ENCODE data around the gene RBP2.
"Not testable (repeated sequence)": the region's sequence is repeated elsewhere in the genome, so short reads cannot be mapped to it uniquely, and the experiment has no call there.

Gene RBP2

GRCh38 chr3:139440639-139441556 is 35.4 kb downstream of the RBP2 start:
- no peak for DNase-seq

- no peak for DNase-seq
These were observed 37.0 kb downstream of the RBP2 start for GRCh38 chr3:139439278-139439677.

DNA sequence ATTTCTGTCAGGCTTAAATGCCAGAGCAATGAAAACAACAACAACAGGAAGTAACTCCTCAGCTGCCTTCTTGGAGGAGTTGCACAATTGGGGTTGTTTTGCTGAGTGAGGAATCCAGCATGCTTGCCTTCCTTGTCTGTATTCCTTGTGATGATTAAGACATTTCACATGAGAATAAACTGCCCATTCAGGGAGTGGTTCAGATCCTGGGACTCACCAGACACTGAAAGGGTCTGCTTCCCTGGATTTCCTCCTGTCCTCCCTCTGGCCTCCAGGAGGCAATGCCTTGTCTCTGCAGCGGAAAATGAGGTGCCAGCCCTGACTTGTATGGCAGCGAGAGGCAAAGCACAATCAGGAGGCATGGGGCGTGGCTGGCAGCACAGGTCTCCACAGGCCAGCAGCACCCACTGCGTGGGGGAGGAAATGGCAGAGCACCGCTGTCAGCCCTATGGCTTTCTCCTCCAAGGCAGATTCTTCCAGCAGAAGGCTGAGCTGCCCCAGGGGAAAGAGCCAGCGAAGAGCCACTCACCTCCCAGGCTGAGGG is 41.5 kb downstream of the RBP2 start:
- no peak for DNase-seq

DNA sequence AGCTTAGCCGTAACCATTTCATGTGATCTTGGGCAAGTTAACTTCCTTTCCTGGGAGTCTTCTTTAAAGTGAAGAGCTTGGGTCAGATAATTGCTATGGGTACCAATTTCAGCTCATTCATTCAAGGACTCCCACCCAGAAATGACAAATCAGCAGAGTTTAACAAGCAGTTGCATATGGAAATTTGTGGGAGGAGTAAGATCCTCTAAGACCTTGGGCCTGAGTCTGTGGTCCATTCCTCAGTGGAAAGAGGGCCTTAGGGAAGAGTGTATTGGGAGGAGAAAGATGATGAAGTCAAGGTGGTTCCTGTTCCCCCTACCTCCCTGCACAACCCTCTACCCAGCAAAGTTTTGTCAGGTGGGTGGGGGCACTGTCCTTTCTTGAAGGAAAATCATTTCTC is 42.1 kb downstream of the RBP2 start:
- DNase-seq, result no peak

DNA sequence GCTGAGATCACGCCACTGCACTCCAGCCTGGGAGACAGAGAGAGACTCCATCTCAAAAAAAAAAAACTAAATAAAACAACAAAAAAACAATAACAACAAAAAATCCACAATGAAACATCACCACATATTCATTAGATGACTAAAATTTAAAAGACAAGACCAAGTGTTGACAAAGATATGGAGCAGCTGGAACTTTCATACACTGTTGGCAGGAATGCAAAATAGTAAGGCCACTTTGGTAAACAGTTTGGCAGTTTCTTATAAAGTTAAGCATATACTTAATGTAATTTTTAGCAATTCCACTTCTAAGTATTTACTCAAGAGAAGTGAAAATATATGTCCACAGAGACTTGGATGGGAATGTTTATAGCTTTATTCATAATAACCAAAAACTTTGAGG is 43.2 kb downstream of the RBP2 start:
- no peak for DNase-seq

- no peak for DNase-seq
These were observed 45.8 kb downstream of the RBP2 start for GRCh38 chr3:139430493-139430892.

DNA sequence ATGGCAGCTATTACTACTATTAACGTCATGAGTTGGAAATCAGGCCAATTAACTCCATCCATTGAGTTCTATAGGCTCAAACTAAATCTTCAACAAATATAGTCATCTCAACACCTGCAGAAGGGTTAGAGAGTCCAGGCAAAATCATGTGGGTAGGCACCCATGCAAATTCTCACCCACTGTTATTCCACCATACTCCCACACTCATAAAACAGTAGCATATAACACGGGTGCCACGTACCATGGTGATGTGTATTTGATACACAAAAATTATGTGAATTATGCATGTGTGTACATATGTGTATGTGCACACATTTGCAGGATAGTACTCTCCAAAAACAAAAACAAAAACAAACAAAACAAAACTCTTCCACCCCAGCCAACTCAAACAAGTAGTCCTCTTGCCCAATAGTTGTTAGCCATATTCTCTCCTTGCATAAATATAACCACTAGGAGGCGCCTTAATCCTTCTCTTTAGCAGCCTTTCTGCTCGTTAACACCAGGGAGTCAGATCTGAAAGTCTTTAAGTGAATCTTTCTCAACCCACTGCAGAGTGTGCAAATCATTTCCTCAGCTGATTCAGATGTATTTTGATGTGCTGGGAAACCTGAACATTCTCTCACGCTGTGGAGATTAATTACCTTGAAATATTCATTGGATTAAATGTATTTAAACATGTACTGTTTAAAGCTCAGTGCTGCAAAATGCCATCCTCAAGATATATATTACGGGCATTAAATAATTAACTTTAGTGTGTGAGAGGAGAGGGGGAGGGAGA is 48.8 kb downstream of the RBP2 start:
- DNase-seq, result peak; percentile 73

GRCh38 chr3:139425745-139426400 is 50.4 kb downstream of the RBP2 start:
- DNase-seq, result no peak

- no peak for DNase-seq
These were observed 53.1 kb downstream of the RBP2 start for GRCh38 chr3:139423232-139423631.

- no peak for DNase-seq
These were observed 54.9 kb downstream of the RBP2 start for GRCh38 chr3:139421460-139421859.

DNA sequence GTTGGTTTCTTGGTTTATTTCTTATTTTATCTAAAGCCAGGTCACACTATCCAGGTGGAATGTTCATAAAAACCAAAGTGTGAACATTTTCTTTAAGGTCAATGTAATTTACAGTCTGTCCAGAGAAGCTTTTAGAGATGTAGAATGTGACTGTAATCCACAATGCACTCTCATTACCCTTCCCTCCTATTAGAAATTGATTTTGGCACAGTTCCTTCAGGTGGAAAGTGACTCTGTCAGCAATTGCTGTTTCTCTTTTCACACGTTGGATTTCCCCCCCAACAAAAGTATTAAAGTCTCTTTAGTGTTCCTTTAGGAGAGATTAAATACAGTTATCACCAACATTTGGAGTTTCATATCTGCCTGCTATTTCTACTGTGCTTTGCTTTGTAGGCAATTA is 55.3 kb downstream of the RBP2 start:
- DNase-seq, result no peak

- DNase-seq, result no peak
These were observed 58.2 kb downstream of the RBP2 start for GRCh38 chr3:139418144-139418543.

DNA sequence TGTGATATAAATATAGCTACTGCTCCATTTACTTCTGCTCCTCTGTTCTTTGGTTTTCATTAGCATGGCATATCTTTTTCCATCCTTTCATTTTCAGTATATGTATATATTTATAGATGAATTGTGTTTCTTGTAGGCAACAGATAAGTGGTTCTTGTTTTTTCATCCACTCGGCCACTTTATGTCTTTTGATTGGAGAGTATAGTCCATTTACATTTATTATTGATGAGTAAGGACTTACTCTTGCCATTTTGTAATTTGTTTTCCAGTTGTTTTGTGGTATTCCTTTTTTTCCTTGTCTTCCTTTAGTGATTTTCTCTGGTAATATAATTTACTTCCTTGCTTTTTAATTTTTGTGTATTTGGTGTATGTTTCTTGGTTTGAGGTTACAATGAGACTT is 60.0 kb downstream of the RBP2 start:
- no peak for DNase-seq

- no peak for DNase-seq
These were observed 61.6 kb downstream of the RBP2 start for GRCh38 chr3:139414608-139415224.

DNA sequence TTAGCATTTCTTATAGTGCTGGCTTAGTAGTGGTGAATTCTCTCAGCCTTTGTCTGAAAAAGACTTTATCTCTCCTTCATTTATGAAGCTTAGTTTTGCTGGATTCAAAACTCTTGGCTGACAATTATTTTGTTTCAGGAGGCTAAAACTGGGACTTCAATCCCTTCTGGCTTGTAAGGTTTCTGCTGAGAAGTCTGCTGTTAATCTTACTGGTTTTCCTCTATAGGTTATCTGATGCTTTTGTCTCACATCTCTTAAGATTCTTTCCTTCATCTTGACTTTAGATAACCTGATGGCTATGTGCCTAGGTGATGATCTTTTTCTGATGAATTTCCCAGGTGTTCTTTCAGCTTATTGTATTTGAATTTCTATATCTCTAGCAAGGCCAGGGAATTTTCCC is 63.4 kb downstream of the RBP2 start:
- DNase-seq, result not testable (repeated sequence)

All from amniotic stem cell (primary cell).